Right ventricle myocardium inferior (tissue), 1 donor: Measurements from ENCODE around the gene DPY19L3. TPM values are rescaled to one million over a fixed set of nuclear protein-coding genes. Genes with fewer than 3 reads are reported as not detected.
"Not testable (repeated sequence)": the region's sequence is repeated elsewhere in the genome, so short reads cannot be mapped to it uniquely, and the experiment has no call there.

Experiments
- ATAC-seq: fragments of 200-7000 bp; cut with Tn5 transposase; one replicate; pipeline ENCODE4 v1.9.1; 2020; ENCODE audit warnings: mild to moderate bottlenecking, moderate library complexity
- DNase-seq: peaks from one replicate; pipeline ENCODE4 v3.0.0; 2021; ENCODE audit errors: missing footprints
- intact Hi-C: fragments of 100-400 bp; cut with DNase I; formaldehyde crosslinking; loops from one replicate; pipeline ENCODE4 v1.11.0; 2022
- total RNA-seq: library from RNA; stranded (reverse); fragmentation: NEBNext Ultra II Directional; extraction: Animal tissue kit (Norgen Biotek cat#: 25700); gene quantifications from one replicate; pipeline ENCODE4 v1.2.1, GENCODE V29; 2021
- donor health status: DM: no; HTN: yes; CAD: no; lungs with severe emphysema.

Gene DPY19L3
- total RNA-seq, 1 donor from 2014 or later = 5.2 TPM

- DNase-seq (no peak), ATAC-seq (no peak)
- intact Hi-C loops = no loop called here
Measured at GRCh38 chr19:32471811-32472210, 66.2 kb downstream of the DPY19L3 start.

GRCh38 chr19:32475141-32476031 lies 69.8 kb downstream of the DPY19L3 start:
- intact Hi-C loops = no loop called here
- DNase-seq (no peak), ATAC-seq (no peak)

GRCh38 chr19:32476032-32476350 lies 70.4 kb downstream of the DPY19L3 start:
- ATAC-seq (no peak), DNase-seq (no peak)
- intact Hi-C loops = no loop called here

DNA sequence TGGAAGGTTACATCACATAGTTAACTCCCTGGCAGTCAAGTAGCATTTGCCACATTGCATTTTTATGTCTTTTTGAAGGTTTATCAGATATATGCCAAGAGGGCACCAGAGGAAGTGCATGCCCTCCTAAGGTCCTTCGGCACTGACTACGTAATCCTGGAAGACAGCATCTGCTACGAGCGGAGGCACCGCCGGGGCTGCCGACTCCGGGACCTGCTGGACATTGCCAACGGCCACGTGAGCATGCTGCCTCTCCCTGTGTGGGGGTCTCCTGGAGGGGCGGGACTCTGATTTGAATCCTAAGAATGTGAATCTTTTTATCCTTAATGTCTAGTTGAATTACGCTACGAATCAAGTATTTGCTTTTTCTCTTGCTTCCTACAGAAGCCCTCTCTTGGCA lies 74.8 kb downstream of the DPY19L3 start:
- ATAC-seq (no peak), DNase-seq (no peak)
- intact Hi-C loops = no loop called here

DNA sequence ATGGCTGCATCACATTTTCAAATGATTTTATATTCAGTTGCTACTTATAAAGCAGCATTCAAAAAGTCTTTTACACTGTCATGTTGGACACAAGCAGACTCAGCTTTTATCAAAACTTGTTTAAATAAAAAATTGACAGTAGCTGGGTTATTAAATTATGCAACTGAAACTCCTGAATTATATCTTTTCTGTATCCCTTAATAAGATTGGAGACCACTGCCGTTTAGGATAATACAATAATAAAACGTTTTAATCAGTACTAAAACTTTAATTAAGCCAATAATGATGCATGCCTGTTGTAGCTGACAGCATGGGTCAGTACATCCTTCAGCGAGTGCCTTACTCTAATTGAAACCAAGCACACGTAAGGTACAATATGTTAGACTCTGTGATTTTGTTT lies 78.0 kb downstream of the DPY19L3 start:
- intact Hi-C loops = no loop called here

GRCh38 chr19:32489971-32490370 lies 84.4 kb downstream of the DPY19L3 start:
- DNase-seq (no peak), ATAC-seq (no peak)
- intact Hi-C loops = no loop called here

More for the DNA sequence above, 78.0 kb downstream of the DPY19L3 start:
- no peak for DNase-seq
- no peak for ATAC-seq

- intact Hi-C loops = no loop called here
- ATAC-seq (no peak), DNase-seq (no peak)
Measured at GRCh38 chr19:32497391-32497790, 91.8 kb downstream of the DPY19L3 start.

DNA sequence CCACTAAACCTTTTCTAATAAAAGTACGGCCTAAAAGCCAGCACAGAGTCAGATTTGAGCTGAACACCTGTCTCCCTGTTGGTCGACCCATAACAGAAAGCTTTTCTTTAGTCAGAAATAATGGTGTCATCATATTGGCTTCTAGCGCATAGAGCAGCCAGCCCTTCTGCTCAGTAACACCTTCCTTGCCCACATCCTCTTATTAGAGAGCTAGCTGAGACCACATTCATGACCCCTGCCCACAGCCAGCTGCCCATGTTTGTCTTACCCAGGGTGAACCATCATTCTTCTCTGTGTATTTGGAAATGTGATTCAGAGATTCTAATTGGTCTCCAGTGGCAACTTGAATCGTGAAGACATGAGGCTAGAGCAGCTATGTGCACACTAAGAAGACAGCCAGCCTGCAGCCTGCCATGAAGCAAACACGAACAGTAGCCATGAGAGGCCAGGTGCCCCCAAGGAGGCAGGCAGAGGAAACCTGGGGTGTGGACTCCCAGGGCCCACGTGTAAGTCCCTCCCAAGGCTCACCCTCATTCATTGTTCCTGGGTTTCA lies 93.2 kb downstream of the DPY19L3 start:
- intact Hi-C loops = no loop called here
- DNase-seq (no peak), ATAC-seq (no peak)

DNA sequence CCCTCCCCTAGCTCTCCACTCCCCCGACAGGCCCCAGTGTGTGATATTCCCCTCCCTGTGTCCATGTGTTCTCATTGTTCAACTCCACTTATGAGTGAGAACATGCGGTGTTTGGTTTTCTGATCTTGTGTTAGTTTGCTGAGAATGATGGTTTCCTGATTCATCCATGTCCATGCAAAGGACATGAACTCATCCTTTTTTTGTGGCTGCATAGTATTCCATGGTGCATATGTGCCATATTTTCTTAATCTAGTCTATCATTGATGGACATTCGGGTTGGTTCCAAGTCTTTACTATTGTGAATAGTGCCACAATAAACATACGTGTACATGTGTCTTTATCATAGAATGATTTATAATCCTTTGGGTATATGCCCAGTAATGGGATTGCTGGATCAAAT lies 106.9 kb downstream of the DPY19L3 start:
- ATAC-seq, intact Hi-C loops, DNase-seq: not testable (repeated sequence)

- intact Hi-C loops = no loop called here
- no peak for ATAC-seq
- DNase-seq = no peak
Measured at GRCh38 chr19:32519023-32519422, 113.5 kb downstream of the DPY19L3 start.

GRCh38 chr19:32522967-32523366 lies 117.4 kb downstream of the DPY19L3 start:
- no peak for ATAC-seq
- DNase-seq = no peak
- intact Hi-C loops = no loop called here

DNA sequence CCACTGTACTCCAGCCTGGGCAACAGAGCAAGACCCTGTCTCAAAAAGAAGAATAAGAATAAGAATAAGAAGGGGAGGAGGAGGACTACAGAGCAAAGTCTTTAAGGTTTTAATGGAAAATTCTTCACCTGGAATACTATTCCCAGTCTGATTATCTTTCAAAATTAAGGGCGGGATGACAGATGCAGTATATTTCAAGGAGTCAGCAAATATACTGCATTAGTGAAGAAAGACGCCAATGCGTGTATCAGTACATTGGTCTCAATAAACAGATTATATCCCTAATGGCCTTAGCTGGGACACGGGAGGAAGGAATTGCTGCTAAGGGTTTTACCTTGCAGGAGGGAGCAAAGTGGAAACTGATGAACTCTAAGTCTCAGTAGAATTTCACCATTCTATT lies 121.3 kb downstream of the DPY19L3 start:
- DNase-seq (no peak), ATAC-seq (no peak)
- intact Hi-C loops = no loop called here

- no peak for ATAC-seq
- intact Hi-C loops = no loop called here
- DNase-seq = no peak
Measured at GRCh38 chr19:32530773-32531172, 125.2 kb downstream of the DPY19L3 start.

- ATAC-seq = no peak
- DNase-seq = no peak
- intact Hi-C loops = no loop called here
Measured at GRCh38 chr19:32532233-32532632, 126.7 kb downstream of the DPY19L3 start.

Other genes with a start within 250 kb of the DPY19L3 start
- gene ZNF507, start 60.2 kb upstream of the DPY19L3 start, total RNA-seq = 14.7 TPM
- 133 TPM for gene PDCD5, start 175.4 kb downstream of the DPY19L3 start, total RNA-seq